ENCODE results near the gene EPYC. TPM values are rescaled to one million over a fixed set of nuclear protein-coding genes. Genes with fewer than 3 reads are reported as not detected.
A peak's percentile ranks its signal among the peaks of the same experiment; 100 is the strongest.

Gene EPYC
- total and polyA plus RNA-seq, 4 donors, result 0.05 to 0.31 TPM; not detected in 2

DNA sequence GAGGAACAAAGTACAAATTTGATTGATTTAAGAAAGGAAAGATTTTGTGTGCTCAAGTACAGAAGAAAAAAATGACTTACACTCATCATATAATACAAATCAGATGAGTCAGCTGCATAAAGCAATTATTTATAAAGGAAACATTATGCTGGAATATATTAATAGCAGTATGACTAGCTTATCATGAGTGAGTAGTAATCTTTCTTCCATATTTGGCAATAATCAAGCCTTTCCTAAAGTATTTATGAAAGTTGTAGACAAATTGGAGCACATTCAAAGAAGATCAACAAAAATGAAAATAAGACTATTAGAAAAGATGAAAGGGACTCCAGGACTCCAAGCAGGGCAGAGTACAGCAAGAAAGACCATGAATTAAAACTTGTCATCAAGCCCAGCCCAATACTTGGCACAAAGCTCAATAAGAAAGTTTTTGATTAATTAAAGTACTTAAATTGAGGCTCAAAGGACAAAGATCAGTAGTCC lies 82.6 kb downstream of the EPYC start:
- H3K9me3 ChIP-seq (ENCODE audit: control insufficient read depth in 4 of 4, insufficient read depth in 3 of 4, low read length in 3 of 4), result no peaks in the 10 kb centered on the region
- DNase-seq (peak in 2 of 3 donors; percentile 86), ATAC-seq (ENCODE audit: insufficient read depth, low FRiP score) (no peak)
- no peak overlapping the region for H3K9ac ChIP-seq (ENCODE audit: insufficient read depth in 1 of 2, low read length in 2 of 2)
- H3K36me3 ChIP-seq (ENCODE audit: control insufficient read depth in 4 of 4, insufficient read depth in 4 of 4, low read length in 4 of 4), result no peaks in the 10 kb centered on the region
- H3K4me3 ChIP-seq, result no peak overlapping the region
- H3K4me1 ChIP-seq (ENCODE audit: control insufficient read depth in 5 of 5, insufficient read depth in 5 of 5, low read length in 5 of 5), result peaks cover 0 to 27% (median 0%) of the 10 kb centered on the region in 5 donors
- H3K27ac ChIP-seq (ENCODE audit: low read depth in 1 of 2, low read length in 1 of 2), result no peak overlapping the region
- TF ChIP-seq, protein P1, sequence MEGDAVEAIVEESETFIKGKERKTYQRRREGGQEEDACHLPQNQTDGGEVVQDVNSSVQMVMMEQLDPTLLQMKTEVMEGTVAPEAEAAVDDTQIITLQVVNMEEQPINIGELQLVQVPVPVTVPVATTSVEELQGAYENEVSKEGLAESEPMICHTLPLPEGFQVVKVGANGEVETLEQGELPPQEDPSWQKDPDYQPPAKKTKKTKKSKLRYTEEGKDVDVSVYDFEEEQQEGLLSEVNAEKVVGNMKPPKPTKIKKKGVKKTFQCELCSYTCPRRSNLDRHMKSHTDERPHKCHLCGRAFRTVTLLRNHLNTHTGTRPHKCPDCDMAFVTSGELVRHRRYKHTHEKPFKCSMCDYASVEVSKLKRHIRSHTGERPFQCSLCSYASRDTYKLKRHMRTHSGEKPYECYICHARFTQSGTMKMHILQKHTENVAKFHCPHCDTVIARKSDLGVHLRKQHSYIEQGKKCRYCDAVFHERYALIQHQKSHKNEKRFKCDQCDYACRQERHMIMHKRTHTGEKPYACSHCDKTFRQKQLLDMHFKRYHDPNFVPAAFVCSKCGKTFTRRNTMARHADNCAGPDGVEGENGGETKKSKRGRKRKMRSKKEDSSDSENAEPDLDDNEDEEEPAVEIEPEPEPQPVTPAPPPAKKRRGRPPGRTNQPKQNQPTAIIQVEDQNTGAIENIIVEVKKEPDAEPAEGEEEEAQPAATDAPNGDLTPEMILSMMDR (IDR thresholded peaks at IDR 0.05; ENCODE audit: control extremely low read depth, extremely low read depth), result no peak
- H3K27me3 ChIP-seq (ENCODE audit: control insufficient read depth in 3 of 3, insufficient read depth in 3 of 3, low read length in 2 of 3), result no peaks in the 10 kb centered on the region

DNA sequence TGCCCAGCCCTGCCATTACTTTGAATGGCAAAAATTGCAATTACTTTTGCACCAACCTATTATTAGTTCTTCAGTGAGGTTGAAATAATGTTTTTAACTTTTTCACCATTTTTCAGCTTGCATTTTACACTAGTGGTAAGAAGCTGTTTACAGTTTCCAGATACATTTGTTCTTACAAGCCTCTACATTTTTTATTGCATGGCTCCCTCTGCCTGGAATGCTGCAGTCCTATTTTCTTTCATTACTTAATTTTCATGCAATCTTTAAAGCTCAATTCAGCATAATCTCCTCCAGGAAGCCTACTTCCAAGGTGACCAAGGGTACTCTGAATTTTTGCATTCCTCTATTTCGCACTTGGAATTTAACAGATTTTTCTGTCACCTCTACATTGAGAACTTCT lies 83.2 kb downstream of the EPYC start:
- Histone ChIP-seq H3K4me1 (ENCODE audit: control insufficient read depth in 5 of 5, insufficient read depth in 5 of 5, low read length in 5 of 5) (peaks cover 0 to 31% (median 0%) of the 10 kb centered on the region in 5 donors), H3K36me3 (ENCODE audit: control insufficient read depth in 4 of 4, insufficient read depth in 4 of 4, low read length in 4 of 4) (no peaks in the 10 kb centered on the region), H3K27me3 (ENCODE audit: control insufficient read depth in 3 of 3, insufficient read depth in 3 of 3, low read length in 2 of 3) (no peaks in the 10 kb centered on the region), H3K9ac (ENCODE audit: insufficient read depth in 1 of 2, low read length in 2 of 2) (no peak overlapping the region), H3K27ac (ENCODE audit: low read depth in 1 of 2, low read length in 1 of 2) (no peak overlapping the region), H3K4me3 (no peak overlapping the region), H3K9me3 (ENCODE audit: control insufficient read depth in 4 of 4, insufficient read depth in 3 of 4, low read length in 3 of 4) (no peaks in the 10 kb centered on the region)
- peak in 2 of 3 donors; percentile 48 to 53 for DNase-seq
- 88 to 90% methylated on average over 1 of the region's 1 CpG for WGBS, 2 donors
- ATAC-seq (ENCODE audit: insufficient read depth, low FRiP score), result no peak
- TF ChIP-seq, protein P1 (IDR thresholded peaks at IDR 0.05; ENCODE audit: control extremely low read depth, extremely low read depth), result no peak

DNA sequence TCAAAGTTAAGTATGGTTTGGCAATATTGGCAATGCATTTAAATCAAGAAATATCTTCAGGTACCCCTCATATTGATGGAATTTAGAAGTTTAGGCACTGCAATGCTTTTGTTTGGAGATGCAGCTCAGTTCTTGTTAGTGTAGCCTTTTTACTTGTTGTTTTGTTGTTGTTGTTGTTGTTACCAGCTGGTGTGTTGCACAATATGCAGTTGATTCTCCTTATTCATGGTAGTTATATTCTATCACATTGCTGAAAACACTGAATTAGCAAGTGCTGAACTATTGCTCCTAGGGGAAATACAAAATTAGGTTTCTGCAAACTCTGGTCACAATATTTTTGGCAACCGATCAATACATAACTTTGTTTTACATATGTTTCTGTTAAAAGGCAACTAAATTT lies 84.5 kb downstream of the EPYC start:
- 91 to 97% methylated on average over 1 of the region's 1 CpG for WGBS, 2 donors
- no peaks in the 10 kb centered on the region for H3K9me3 ChIP-seq (ENCODE audit: control insufficient read depth in 4 of 4, insufficient read depth in 3 of 4, low read length in 3 of 4)
- H3K4me3 ChIP-seq, result no peak overlapping the region
- TF ChIP-seq, protein P1 (IDR thresholded peaks at IDR 0.05; ENCODE audit: control extremely low read depth, extremely low read depth), result no peak
- peaks cover 0 to 44% (median 3%) of the 10 kb centered on the region in 5 donors for H3K4me1 ChIP-seq (ENCODE audit: control insufficient read depth in 5 of 5, insufficient read depth in 5 of 5, low read length in 5 of 5)
- no peak overlapping the region for H3K9ac ChIP-seq (ENCODE audit: insufficient read depth in 1 of 2, low read length in 2 of 2)
- H3K36me3 ChIP-seq (ENCODE audit: control insufficient read depth in 4 of 4, insufficient read depth in 4 of 4, low read length in 4 of 4), result no peaks in the 10 kb centered on the region
- no peak overlapping the region for H3K27ac ChIP-seq (ENCODE audit: low read depth in 1 of 2, low read length in 1 of 2)
- no peaks in the 10 kb centered on the region for H3K27me3 ChIP-seq (ENCODE audit: control insufficient read depth in 3 of 3, insufficient read depth in 3 of 3, low read length in 2 of 3)
- ATAC-seq (ENCODE audit: insufficient read depth, low FRiP score) (no peak), DNase-seq (no peak)

DNA sequence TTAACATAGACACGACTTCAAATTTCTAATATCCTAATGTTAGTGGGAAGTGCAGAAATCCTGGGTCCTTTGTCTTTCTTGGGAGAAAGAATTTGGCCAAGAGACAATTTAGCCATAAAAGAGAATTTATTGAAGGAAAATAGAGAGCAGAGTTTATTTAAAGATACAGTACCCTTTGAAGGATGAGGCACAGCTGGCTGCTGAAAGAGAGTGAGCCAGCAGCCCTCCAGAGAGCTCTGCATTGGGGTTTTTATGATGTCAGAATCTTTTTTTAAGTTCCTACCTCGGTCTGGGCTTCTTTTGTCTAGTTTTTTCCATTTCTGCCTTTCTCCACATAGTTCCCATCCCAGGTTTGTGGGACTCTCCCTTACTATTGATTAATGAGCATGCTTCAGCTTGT lies 87.3 kb downstream of the EPYC start:
- WGBS, 2 donors, result 63 to 76% methylated on average over 2 of the region's 2 CpGs
- TF ChIP-seq, protein P1 (IDR thresholded peaks at IDR 0.05; ENCODE audit: control extremely low read depth, extremely low read depth), result no peak

More for the DNA sequence above, 87.3 kb downstream of the EPYC start:
- no peaks in the 10 kb centered on the region for H3K9me3 ChIP-seq (ENCODE audit: control insufficient read depth in 4 of 4, insufficient read depth in 3 of 4, low read length in 3 of 4)
- H3K4me1 ChIP-seq (ENCODE audit: control insufficient read depth in 5 of 5, insufficient read depth in 5 of 5, low read length in 5 of 5), result peaks cover 0 to 41% (median 3%) of the 10 kb centered on the region in 5 donors
- H3K27ac ChIP-seq (ENCODE audit: low read depth in 1 of 2, low read length in 1 of 2), result no peak overlapping the region
- no peak overlapping the region for H3K4me3 ChIP-seq
- peak; percentile 43 to 76 (median 74) for DNase-seq
- no peaks in the 10 kb centered on the region for H3K36me3 ChIP-seq (ENCODE audit: control insufficient read depth in 4 of 4, insufficient read depth in 4 of 4, low read length in 4 of 4)
- H3K9ac ChIP-seq (ENCODE audit: insufficient read depth in 1 of 2, low read length in 2 of 2), result no peak overlapping the region
- ATAC-seq (ENCODE audit: insufficient read depth, low FRiP score), result no peak
- no peaks in the 10 kb centered on the region for H3K27me3 ChIP-seq (ENCODE audit: control insufficient read depth in 3 of 3, insufficient read depth in 3 of 3, low read length in 2 of 3)
